ENCODE data around the gene BRAP. TPM values are rescaled to one million over a fixed set of nuclear protein-coding genes. Genes with fewer than 3 reads are reported as not detected.
"Not testable (repeated sequence)": the region's sequence is repeated elsewhere in the genome, so short reads cannot be mapped to it uniquely, and the experiment has no call there.

BRAP gene
- polyA plus RNA-seq, 1 of the 3 experiments (the other 2 are of a cell fraction): 11.4 TPM

DNA sequence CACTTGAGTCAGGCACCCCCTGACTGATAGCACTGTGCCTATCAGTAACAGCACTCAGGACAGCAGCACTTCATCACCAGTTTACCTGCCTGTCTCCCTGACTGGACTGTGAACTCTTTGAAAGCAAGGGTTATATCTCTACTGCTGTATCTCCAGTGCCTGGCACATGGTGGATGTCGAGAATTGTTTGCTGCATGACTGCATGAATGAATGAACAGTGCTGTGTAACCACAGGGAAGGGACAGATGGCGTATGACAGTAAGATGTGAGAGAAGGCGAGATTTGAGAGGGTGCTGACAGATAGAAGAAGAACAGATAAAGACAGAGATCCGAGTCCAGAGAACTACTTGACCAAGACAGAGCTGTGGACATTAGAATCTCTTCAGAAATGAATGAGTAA lies 29.7 kb downstream of the BRAP start:
- H3K27ac ChIP-seq (ENCODE audit: low read depth in 2 of 2, low read length in 1 of 2): no peak overlapping the region

DNA sequence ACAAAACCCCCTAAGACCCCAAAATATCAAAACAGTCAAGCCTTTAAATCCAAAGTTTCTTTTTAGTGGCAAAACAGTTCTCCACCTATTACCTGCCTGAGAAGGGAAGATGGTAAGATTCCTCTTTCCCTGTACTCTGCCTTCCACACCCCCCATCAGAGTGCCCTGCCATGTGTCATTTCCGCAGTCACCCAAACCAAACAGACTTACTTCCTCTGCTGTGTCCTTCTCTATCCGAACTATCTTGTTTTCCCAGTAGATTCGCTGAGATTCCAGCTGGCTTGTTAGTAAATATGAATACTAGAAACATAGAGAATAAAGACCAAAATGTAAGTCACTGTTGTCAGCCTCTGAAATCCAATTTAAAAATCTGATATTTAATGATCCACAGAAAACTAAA lies 30.4 kb downstream of the BRAP start:
- Histone ChIP-seq H3K4me3 (ENCODE audit: low read depth in 2 of 2, low read length in 1 of 2) (no peak overlapping the region), H3K4me2 (no peak overlapping the region), H4K20me1 (ENCODE audit: insufficient read depth) (no peaks in the 10 kb centered on the region), H3K9me2 (no peaks in the 10 kb centered on the region), H3K4me1 (ENCODE audit: control insufficient read depth in 1 of 2, insufficient read depth in 2 of 2, low read depth in 1 of 2, low read length in 1 of 2) (no peaks in the 10 kb centered on the region), H3K9me3 (no peaks in the 10 kb centered on the region), H3F3A (replicated peaks; ENCODE audit: insufficient read depth) (no peaks in the 10 kb centered on the region), H3K27me3 (ENCODE audit: insufficient read depth) (no peaks in the 10 kb centered on the region), H3K9ac (no peak overlapping the region), H3K79me2 (ENCODE audit: insufficient read depth) (no peaks in the 10 kb centered on the region), H3K36me3 (replicated peaks in 1 of 2; ENCODE audit: control insufficient read depth in 1 of 2, insufficient read depth in 2 of 2, low read length in 1 of 2) (peaks cover 45 to 57% of the 10 kb centered on the region in 2 experiments), H2AFZ (ENCODE audit: low read depth) (no peak overlapping the region), H3K27ac (ENCODE audit: low read depth in 2 of 2, low read length in 1 of 2) (no peak overlapping the region)
- WGBS (ENCODE audit: low lambda C conversion rate): 97% methylated on average over 3 of the region's 3 CpGs
- DNase-seq: no peak
- no peak for TF ChIP-seq TCF12 (IDR thresholded peaks at IDR 0.05)
- TF ChIP-seq, protein P1, sequence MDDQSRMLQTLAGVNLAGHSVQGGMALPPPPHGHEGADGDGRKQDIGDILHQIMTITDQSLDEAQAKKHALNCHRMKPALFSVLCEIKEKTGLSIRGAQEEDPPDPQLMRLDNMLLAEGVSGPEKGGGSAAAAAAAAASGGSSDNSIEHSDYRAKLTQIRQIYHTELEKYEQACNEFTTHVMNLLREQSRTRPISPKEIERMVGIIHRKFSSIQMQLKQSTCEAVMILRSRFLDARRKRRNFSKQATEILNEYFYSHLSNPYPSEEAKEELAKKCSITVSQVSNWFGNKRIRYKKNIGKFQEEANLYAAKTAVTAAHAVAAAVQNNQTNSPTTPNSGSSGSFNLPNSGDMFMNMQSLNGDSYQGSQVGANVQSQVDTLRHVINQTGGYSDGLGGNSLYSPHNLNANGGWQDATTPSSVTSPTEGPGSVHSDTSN (IDR thresholded peaks at IDR 0.05): no peak
- CTCF ChIA-PET: interaction anchor here (0.9 kb wide), 1 partner anchor 16 kb away, joined by 4 read pairs; no protein-coding TSS in a partner anchor
- POLR2A ChIA-PET: no interaction called here

More for the DNA sequence above, 29.7 kb downstream of the BRAP start:
- WGBS (ENCODE audit: low lambda C conversion rate): 95% methylated on average over 4 of the region's 4 CpGs
- H3K9ac ChIP-seq: no peak overlapping the region
- CTCF ChIA-PET: no interaction called here
- H3K27me3 ChIP-seq (ENCODE audit: insufficient read depth): no peaks in the 10 kb centered on the region
- H3K4me2 ChIP-seq: no peak overlapping the region
- POLR2A ChIA-PET: no interaction called here
- peaks cover 45 to 52% of the 10 kb centered on the region in 2 experiments for H3K36me3 ChIP-seq (replicated peaks in 1 of 2; ENCODE audit: control insufficient read depth in 1 of 2, insufficient read depth in 2 of 2, low read length in 1 of 2)
- no peaks in the 10 kb centered on the region for H3K4me1 ChIP-seq (ENCODE audit: control insufficient read depth in 1 of 2, insufficient read depth in 2 of 2, low read depth in 1 of 2, low read length in 1 of 2)
- no peaks in the 10 kb centered on the region for H4K20me1 ChIP-seq (ENCODE audit: insufficient read depth)
- H2AFZ ChIP-seq (ENCODE audit: low read depth): no peak overlapping the region
- no peaks in the 10 kb centered on the region for H3K9me3 ChIP-seq
- no peak for DNase-seq
- no peak overlapping the region for H3K4me3 ChIP-seq (ENCODE audit: low read depth in 2 of 2, low read length in 1 of 2)
- TF ChIP-seq IRF3 (IDR thresholded peaks at IDR 0.05; ENCODE audit: low read depth, low read length): no peak
- no peaks in the 10 kb centered on the region for H3K9me2 ChIP-seq
- no peaks in the 10 kb centered on the region for H3K79me2 ChIP-seq (ENCODE audit: insufficient read depth)
- no peaks in the 10 kb centered on the region for H3F3A ChIP-seq (replicated peaks; ENCODE audit: insufficient read depth)

GRCh38 chr12:111653596-111653995 lies 32.2 kb downstream of the BRAP start:
- H3K27me3 ChIP-seq (ENCODE audit: insufficient read depth): no peaks in the 10 kb centered on the region
- CTCF ChIA-PET: interaction anchor here (1.1 to 1.3 kb wide), 2 partner anchors 15 to 20 kb away, joined by 3 to 4 read pairs; no protein-coding TSS in a partner anchor
- TF ChIP-seq, protein P2, sequence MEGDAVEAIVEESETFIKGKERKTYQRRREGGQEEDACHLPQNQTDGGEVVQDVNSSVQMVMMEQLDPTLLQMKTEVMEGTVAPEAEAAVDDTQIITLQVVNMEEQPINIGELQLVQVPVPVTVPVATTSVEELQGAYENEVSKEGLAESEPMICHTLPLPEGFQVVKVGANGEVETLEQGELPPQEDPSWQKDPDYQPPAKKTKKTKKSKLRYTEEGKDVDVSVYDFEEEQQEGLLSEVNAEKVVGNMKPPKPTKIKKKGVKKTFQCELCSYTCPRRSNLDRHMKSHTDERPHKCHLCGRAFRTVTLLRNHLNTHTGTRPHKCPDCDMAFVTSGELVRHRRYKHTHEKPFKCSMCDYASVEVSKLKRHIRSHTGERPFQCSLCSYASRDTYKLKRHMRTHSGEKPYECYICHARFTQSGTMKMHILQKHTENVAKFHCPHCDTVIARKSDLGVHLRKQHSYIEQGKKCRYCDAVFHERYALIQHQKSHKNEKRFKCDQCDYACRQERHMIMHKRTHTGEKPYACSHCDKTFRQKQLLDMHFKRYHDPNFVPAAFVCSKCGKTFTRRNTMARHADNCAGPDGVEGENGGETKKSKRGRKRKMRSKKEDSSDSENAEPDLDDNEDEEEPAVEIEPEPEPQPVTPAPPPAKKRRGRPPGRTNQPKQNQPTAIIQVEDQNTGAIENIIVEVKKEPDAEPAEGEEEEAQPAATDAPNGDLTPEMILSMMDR (IDR thresholded peaks at IDR 0.05): no peak
- TF ChIP-seq FOXJ3 (CRISPR knock-in tag; IDR thresholded peaks at IDR 0.05) (no peak), JUND (IDR thresholded peaks at IDR 0.05) (no peak), RXRA (IDR thresholded peaks at IDR 0.05; ENCODE audit: borderline replicate concordance, low read depth) (no peak), CHD2 (IDR thresholded peaks at IDR 0.05; ENCODE audit: low read length, partially characterized antibody) (no peak), ELF1 (IDR thresholded peaks at IDR 0.05) (no peak)
- TF ChIP-seq, protein P3, sequence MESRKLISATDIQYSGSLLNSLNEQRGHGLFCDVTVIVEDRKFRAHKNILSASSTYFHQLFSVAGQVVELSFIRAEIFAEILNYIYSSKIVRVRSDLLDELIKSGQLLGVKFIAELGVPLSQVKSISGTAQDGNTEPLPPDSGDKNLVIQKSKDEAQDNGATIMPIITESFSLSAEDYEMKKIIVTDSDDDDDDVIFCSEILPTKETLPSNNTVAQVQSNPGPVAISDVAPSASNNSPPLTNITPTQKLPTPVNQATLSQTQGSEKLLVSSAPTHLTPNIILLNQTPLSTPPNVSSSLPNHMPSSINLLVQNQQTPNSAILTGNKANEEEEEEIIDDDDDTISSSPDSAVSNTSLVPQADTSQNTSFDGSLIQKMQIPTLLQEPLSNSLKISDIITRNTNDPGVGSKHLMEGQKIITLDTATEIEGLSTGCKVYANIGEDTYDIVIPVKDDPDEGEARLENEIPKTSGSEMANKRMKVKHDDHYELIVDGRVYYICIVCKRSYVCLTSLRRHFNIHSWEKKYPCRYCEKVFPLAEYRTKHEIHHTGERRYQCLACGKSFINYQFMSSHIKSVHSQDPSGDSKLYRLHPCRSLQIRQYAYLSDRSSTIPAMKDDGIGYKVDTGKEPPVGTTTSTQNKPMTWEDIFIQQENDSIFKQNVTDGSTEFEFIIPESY (IDR thresholded peaks at IDR 0.05; ENCODE audit: borderline replicate concordance, low read depth): no peak
- H3F3A ChIP-seq (replicated peaks; ENCODE audit: insufficient read depth): no peaks in the 10 kb centered on the region
- POLR2A ChIA-PET: no interaction called here
- no peaks in the 10 kb centered on the region for H3K9me3 ChIP-seq
- no peaks in the 10 kb centered on the region for H3K9me2 ChIP-seq
- no peaks in the 10 kb centered on the region for H3K4me1 ChIP-seq (ENCODE audit: control insufficient read depth in 1 of 2, insufficient read depth in 2 of 2, low read depth in 1 of 2, low read length in 1 of 2)
- no peak overlapping the region for H2AFZ ChIP-seq (ENCODE audit: low read depth)
- H3K79me2 ChIP-seq (ENCODE audit: insufficient read depth): no peaks in the 10 kb centered on the region
- no peak overlapping the region for H3K4me3 ChIP-seq (ENCODE audit: low read depth in 2 of 2, low read length in 1 of 2)
- no peak overlapping the region for H3K4me2 ChIP-seq
- peaks cover 45 to 58% of the 10 kb centered on the region in 2 experiments for H3K36me3 ChIP-seq (replicated peaks in 1 of 2; ENCODE audit: control insufficient read depth in 1 of 2, insufficient read depth in 2 of 2, low read length in 1 of 2)
- no peak overlapping the region for H3K27ac ChIP-seq (ENCODE audit: low read depth in 2 of 2, low read length in 1 of 2)
- WGBS (ENCODE audit: low lambda C conversion rate): 92% methylated on average over 6 of the region's 6 CpGs
- H3K9ac ChIP-seq: no peak overlapping the region
- no peak for DNase-seq
- no peaks in the 10 kb centered on the region for H4K20me1 ChIP-seq (ENCODE audit: insufficient read depth)

GRCh38 chr12:111652530-111652929 lies 33.2 kb downstream of the BRAP start:
- not testable (repeated sequence) for H3K9me2 ChIP-seq

More at GRCh38 chr12:111652530-111652929, 33.2 kb downstream of the BRAP start:
- H4K20me1 ChIP-seq (ENCODE audit: insufficient read depth); H3K9ac ChIP-seq; H3K27ac ChIP-seq (ENCODE audit: low read depth in 2 of 2, low read length in 1 of 2); H3K4me1 ChIP-seq (ENCODE audit: control insufficient read depth in 1 of 2, insufficient read depth in 2 of 2, low read depth in 1 of 2, low read length in 1 of 2); H3F3A ChIP-seq (replicated peaks; ENCODE audit: insufficient read depth); DNase-seq; H3K27me3 ChIP-seq (ENCODE audit: insufficient read depth); POLR2A ChIA-PET; H3K4me2 ChIP-seq; H2AFZ ChIP-seq (ENCODE audit: low read depth); H3K9me3 ChIP-seq; H3K4me3 ChIP-seq (ENCODE audit: low read depth in 2 of 2, low read length in 1 of 2); H3K79me2 ChIP-seq (ENCODE audit: insufficient read depth): not testable (repeated sequence)
- WGBS (ENCODE audit: low lambda C conversion rate): 91% methylated on average over 9 of the region's 9 CpGs
- H3K36me3 ChIP-seq (replicated peaks in 1 of 2; ENCODE audit: control insufficient read depth in 1 of 2, insufficient read depth in 2 of 2, low read length in 1 of 2): peaks cover 43 to 55% of the 10 kb centered on the region in 2 experiments
- CTCF ChIA-PET: interaction anchor here (1.3 kb wide), 1 partner anchor 21 kb away, joined by 4 read pairs; no protein-coding TSS in a partner anchor
